ENCODE measurements around the gene NEURL3.

DNA sequence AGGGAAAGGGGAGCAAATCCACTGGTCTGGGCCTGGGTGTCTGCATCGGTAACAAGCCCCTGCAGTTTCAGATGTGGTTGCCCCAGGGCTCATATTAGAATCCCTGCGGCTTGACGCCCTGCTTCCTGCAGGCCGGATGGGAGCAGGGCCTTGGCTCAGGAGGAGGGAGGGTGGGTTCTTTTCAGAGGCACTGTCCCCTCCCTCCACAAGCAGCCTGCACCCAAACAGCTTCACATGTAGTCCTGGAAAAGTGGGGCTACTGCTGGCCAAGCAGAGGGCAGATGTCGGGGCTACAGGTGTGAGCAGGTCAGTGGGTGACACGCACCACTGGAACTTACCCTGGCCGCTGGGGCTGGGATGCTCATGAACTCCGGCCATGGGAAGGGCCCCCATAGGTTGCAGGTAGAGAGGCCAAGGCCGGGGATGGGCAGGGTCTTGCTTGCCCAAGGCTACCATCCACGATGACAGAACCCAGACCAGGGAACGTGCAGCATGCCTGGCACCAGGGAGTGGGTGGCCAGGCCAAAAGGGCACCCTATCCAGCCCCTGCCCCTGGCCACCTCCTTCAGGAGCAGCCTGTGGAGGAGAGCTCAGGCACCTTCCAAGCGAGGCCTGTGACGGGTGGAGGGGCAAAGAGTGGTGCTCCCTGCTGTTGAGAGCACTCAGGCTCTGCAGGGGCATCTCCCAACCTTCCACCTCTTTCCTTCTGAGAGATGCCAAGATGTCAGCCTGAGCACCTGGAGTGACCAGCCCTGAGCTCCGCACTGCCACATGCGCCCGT is 48.2 kb upstream of the NEURL3 start:
- TF ChIP-seq, protein P1, sequence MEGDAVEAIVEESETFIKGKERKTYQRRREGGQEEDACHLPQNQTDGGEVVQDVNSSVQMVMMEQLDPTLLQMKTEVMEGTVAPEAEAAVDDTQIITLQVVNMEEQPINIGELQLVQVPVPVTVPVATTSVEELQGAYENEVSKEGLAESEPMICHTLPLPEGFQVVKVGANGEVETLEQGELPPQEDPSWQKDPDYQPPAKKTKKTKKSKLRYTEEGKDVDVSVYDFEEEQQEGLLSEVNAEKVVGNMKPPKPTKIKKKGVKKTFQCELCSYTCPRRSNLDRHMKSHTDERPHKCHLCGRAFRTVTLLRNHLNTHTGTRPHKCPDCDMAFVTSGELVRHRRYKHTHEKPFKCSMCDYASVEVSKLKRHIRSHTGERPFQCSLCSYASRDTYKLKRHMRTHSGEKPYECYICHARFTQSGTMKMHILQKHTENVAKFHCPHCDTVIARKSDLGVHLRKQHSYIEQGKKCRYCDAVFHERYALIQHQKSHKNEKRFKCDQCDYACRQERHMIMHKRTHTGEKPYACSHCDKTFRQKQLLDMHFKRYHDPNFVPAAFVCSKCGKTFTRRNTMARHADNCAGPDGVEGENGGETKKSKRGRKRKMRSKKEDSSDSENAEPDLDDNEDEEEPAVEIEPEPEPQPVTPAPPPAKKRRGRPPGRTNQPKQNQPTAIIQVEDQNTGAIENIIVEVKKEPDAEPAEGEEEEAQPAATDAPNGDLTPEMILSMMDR (IDR thresholded peaks at IDR 0.05; ENCODE audit: insufficient read depth, low read length) = no peak
- no peak for TF ChIP-seq POLR2AphosphoS5 (IDR thresholded peaks at IDR 0.05; ENCODE audit: low read depth)
- TF ChIP-seq, protein P2, sequence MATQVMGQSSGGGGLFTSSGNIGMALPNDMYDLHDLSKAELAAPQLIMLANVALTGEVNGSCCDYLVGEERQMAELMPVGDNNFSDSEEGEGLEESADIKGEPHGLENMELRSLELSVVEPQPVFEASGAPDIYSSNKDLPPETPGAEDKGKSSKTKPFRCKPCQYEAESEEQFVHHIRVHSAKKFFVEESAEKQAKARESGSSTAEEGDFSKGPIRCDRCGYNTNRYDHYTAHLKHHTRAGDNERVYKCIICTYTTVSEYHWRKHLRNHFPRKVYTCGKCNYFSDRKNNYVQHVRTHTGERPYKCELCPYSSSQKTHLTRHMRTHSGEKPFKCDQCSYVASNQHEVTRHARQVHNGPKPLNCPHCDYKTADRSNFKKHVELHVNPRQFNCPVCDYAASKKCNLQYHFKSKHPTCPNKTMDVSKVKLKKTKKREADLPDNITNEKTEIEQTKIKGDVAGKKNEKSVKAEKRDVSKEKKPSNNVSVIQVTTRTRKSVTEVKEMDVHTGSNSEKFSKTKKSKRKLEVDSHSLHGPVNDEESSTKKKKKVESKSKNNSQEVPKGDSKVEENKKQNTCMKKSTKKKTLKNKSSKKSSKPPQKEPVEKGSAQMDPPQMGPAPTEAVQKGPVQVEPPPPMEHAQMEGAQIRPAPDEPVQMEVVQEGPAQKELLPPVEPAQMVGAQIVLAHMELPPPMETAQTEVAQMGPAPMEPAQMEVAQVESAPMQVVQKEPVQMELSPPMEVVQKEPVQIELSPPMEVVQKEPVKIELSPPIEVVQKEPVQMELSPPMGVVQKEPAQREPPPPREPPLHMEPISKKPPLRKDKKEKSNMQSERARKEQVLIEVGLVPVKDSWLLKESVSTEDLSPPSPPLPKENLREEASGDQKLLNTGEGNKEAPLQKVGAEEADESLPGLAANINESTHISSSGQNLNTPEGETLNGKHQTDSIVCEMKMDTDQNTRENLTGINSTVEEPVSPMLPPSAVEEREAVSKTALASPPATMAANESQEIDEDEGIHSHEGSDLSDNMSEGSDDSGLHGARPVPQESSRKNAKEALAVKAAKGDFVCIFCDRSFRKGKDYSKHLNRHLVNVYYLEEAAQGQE (IDR thresholded peaks at IDR 0.05; ENCODE audit: insufficient replicate concordance, low read depth) = no peak

Data from HL-60 (cell line).